Heart right ventricle (tissue), 16 donors: ENCODE results near the gene ZNF618. TPM values are rescaled to one million over a fixed set of nuclear protein-coding genes. Genes with fewer than 3 reads are reported as not detected.

Experiments
- ATAC-seq, 8 donors: fragments of 200-7000 bp; cut with Tn5 transposase; one replicate each; pipeline ENCODE4 v1.9.1; 2020; ENCODE audit warnings: mild to moderate bottlenecking in 8 of 8, moderate library complexity in 8 of 8, moderate number of reproducible peaks in 1 of 8
- DNase-seq, 2 donors: peaks; one replicate each; pipeline ENCODE4 v3.0.0-alpha.2; 2020
- H3K27ac ChIP-seq, 10 donors: fragments of 200-600 bp; sonication (generic) in 2 of 10; one replicate each; pipeline versions ENCODE4 v1.5.0 to v1.8.0; 2020 to 2022; ENCODE audit warnings: mild to moderate bottlenecking in 3 of 10
- H3K27me3 ChIP-seq, 7 donors: fragments of 200-600 bp; one replicate each; pipeline ENCODE4 v1.8.0; 2021 to 2022; ENCODE audit warnings: mild to moderate bottlenecking in 2 of 7
- H3K36me3 ChIP-seq, 9 donors: fragments of 200-600 bp; sonication (generic) in 1 of 9; one replicate each; pipeline versions ENCODE4 v1.5.0 to v1.8.0; 2020 to 2022; ENCODE audit warnings: mild to moderate bottlenecking in 2 of 9
- H3K4me1 ChIP-seq, 9 donors: fragments of 200-600 bp; sonication (generic) in 1 of 9; one replicate each; pipeline versions ENCODE4 v1.5.0 to v1.8.0; 2020 to 2022; ENCODE audit warnings: mild to moderate bottlenecking in 4 of 9
- H3K4me3 ChIP-seq, 10 donors: fragments of 200-600 bp; sonication (generic) in 2 of 10; one replicate each; pipeline versions ENCODE4 v1.5.0 to v1.8.0; 2020 to 2022; ENCODE audit warnings: mild to moderate bottlenecking in 7 of 10, moderate library complexity in 2 of 10
- H3K9me3 ChIP-seq, 11 donors: fragments of 200-600 bp in 10 of 11; sonication (generic) in 2 of 11; one replicate each; pipeline versions ENCODE4 v1.5.0 to v1.8.0; 2013 to 2022; ENCODE audit warnings: mild to moderate bottlenecking in 2 of 11, control low read depth in 1 of 11, moderate library complexity in 1 of 11
- CTCF ChIP-seq, 9 donors: fragments of 200-600 bp; sonication (generic) in 2 of 9; IDR thresholded peaks; one replicate each; pipeline versions ENCODE4 v1.5.0 to v1.8.0; 2021 to 2022; ENCODE audit warnings: antibody characterized with exemption in 9 of 9, mild to moderate bottlenecking in 5 of 9, moderate library complexity in 1 of 9
- WGBS, 2 donors: extraction: QIAGEN DNeasy Blood & Tissue Kit; methylation state at CpG; one replicate each; pipeline ENCODE4 v1.1.7; 2013; ENCODE audit warnings: inconsistent platforms in 1 of 2; 5-methylcytosine and 5-hydroxymethylcytosine counted together
- intact Hi-C, 10 donors: fragments of 100-400 bp; cut with DNase I; formaldehyde crosslinking; loops; one replicate each; pipeline versions ENCODE4 v1.11.1 to v1.14.2; 2022
- polyA plus RNA-seq, 2 donors: library from polyadenylated mRNA; stranded (reverse); fragments of 200-250 nt; gene quantifications; one replicate each; pipeline ENCODE4 v1.2.3, GENCODE V29; 2013
- total RNA-seq, 10 donors: library from RNA; stranded (reverse); fragmentation: NEBNext Ultra II Directional in 3 of 10; extraction: Animal tissue kit (Norgen Biotek cat#: 25700) in 3 of 10; gene quantifications; one replicate each; pipeline versions ENCODE4 v1.2.1 to v1.2.4, GENCODE V29; 2021 to 2023
- donor health status: Arrhythmogenic right ventricular cardiomyopathy.
- donor health status: ischemic (EF 13 %, LVEDD 7.1; RV severe dilation, severe dysfunction).
- donor health status: healthy with polysubstance abuse.
- donor health status: DM: no; HTN: yes; CAD: no.
- donor health status: DM: no; HTN: no; CAD: no.
- donor health status: ischemic (EF 25% LVEDD 6.9; RV normal size, moderate dysfunction).
- donor health status: ischemic (EF 25% LVEDD 5.7; RV mildly dilated, moderate dysfunction).
- donor health status: healthy.
- donor health status: DM: yes; HTN: yes; CAD: no.
- donor health status: Ischemic cardiomyopathy.
- donor health status: ischemic (EF 35%, LVEDD 5.7; RV mildly dilated, moderate dysfunction).
- donor health status: nonischemic (EF 11% LVEDD 7.7; RV severe dilation, severe dysfunction).
- donor health status: DM: yes; HTN: yes; CAD: no.
- donor health status: PGD.
- donor health status: ischemic (EF 29% LVEDD 5.4; RV normal size, mild dysfunction).
- donor health status: nonischemic (EF 23%, LVEDD 6.1; RV moderate dilation, normal function).

Gene ZNF618
- total and polyA plus RNA-seq, 12 donors: 0.59 to 2.5 (median 1.6) TPM

DNA sequence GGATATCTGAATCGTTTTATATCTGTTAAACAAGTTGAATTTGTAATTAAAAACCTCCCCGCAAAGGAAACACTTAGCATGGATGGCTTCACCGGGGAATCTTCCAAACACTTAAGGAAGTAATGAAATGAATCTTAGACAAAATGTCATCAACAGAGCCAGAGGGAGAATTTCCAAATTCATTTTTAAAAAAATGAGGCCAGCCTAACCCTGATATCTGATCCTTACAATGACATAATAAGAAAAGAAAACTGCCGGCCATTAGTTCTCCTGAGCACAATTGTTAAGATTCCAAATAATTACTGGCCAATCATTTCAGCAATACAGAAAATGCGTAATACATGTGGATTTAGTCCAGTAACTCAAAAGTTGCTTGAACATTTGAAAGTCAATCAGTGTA, 229.1 kb downstream of the ZNF618 start:
- 66 to 72% methylated on average over 5 of the region's 5 CpGs for WGBS, 2 donors
- DNase-seq (no peak), ATAC-seq (no peak)
- H3K4me3 ChIP-seq: no peak overlapping the region
- H3K36me3 ChIP-seq: no peaks in the 10 kb centered on the region
- peaks cover 0 to 11% (median 0%) of the 10 kb centered on the region in 9 donors for H3K4me1 ChIP-seq
- H3K27ac ChIP-seq: no peak overlapping the region
- peaks cover 0 to 14% (median 0%) of the 10 kb centered on the region in 11 donors for H3K9me3 ChIP-seq
- intact Hi-C loops: loop anchor here in 9 of 10 donors (5.0 to 10.0 kb wide), 5 partner anchors 47 to 197 kb away; no protein-coding TSS in a partner anchor
- H3K27me3 ChIP-seq: peaks cover 0 to 7% (median 1%) of the 10 kb centered on the region in 7 donors
- TF ChIP-seq CTCF (IDR thresholded peaks at IDR 0.05): no peak

Other genes starting within 250 kb of the ZNF618 start
- not detected for gene AMBP, start 202.0 kb downstream of the ZNF618 start, total RNA-seq
- gene AMBP, start 202.0 kb downstream of the ZNF618 start, polyA plus RNA-seq: under 1 TPM in 1 of 2 donors, not detected in 1; 0.01 TPM
- gene KIF12, start 223.0 kb downstream of the ZNF618 start, total RNA-seq: under 1 TPM in 2 of 10 donors, not detected in 8; 0.13 to 0.45 TPM
- gene KIF12, start 223.0 kb downstream of the ZNF618 start, polyA plus RNA-seq: not detected